Common myeloid progenitor, CD34-positive (primary cell): Measurements from ENCODE around the gene GOSR2.

Experiments
- CTCF ChIA-PET: fragments of 350-600 bp; sonication (Branson Sonifier 250); formaldehyde crosslinking; loops from one replicate; lab custom pipeline; 2021; ENCODE audit warnings: antibody characterized with exemption; lab: Charles Lee
- POLR2A ChIA-PET: fragments of 350-600 bp; sonication (Branson Sonifier 250); formaldehyde crosslinking; loops from one replicate; lab custom pipeline; 2021; ENCODE audit warnings: antibody characterized with exemption; lab: Charles Lee
- DNase-seq, 3 donors: peaks; one replicate each; pipeline versions ENCODE4 v3.0.0 to v3.0.0-alpha.2; 2013
- H3K27ac ChIP-seq, 2 experiments: 1 replicate in 1 of 2; 2 replicates in 1 of 2; pipeline ENCODE4 v1.7.0; 2013; ENCODE audit warnings: inconsistent platforms in 2 of 2, low read length in 2 of 2, mild to moderate bottlenecking in 2 of 2, low read depth in 1 of 2, moderate library complexity in 1 of 2; ENCODE audit not compliant: severe bottlenecking in 2 of 2, insufficient read depth in 1 of 2, poor library complexity in 1 of 2
- H3K27me3 ChIP-seq, 5 experiments: replicated peaks in 2 of 5; 1 replicate in 3 of 5; 2 replicates in 2 of 5; pipeline versions ENCODE4 v1.6.1 to v1.7.0; 2013; ENCODE audit warnings: low read length in 4 of 5, mild to moderate bottlenecking in 2 of 5, moderate library complexity in 2 of 5, inconsistent platforms in 1 of 5; ENCODE audit not compliant: insufficient read depth in 5 of 5, control insufficient read depth in 4 of 5
- H3K36me3 ChIP-seq, 4 experiments: 1 replicate in 2 of 4; 2 replicates in 2 of 4; pipeline versions ENCODE4 v1.6.1 to v1.7.0; 2013; ENCODE audit warnings: low read length in 3 of 4, control low read depth in 1 of 4, mild to moderate bottlenecking in 1 of 4; ENCODE audit not compliant: control insufficient read depth in 4 of 4, insufficient read depth in 4 of 4
- H3K4me1 ChIP-seq, 4 experiments: 1 replicate in 3 of 4; 2 replicates in 1 of 4; pipeline versions ENCODE4 v1.6.1 to v1.7.1; 2013; ENCODE audit warnings: low read length in 3 of 4, mild to moderate bottlenecking in 3 of 4, control low read depth in 1 of 4, inconsistent platforms in 1 of 4, moderate library complexity in 1 of 4; ENCODE audit not compliant: control insufficient read depth in 4 of 4, insufficient read depth in 4 of 4; ENCODE audit errors: control extremely low read depth in 1 of 4
- H3K4me3 ChIP-seq, 7 experiments: 1 replicate in 4 of 7; 2 replicates in 3 of 7; pipeline versions ENCODE4 v1.5.1 to v1.7.0; 2013; ENCODE audit warnings: mild to moderate bottlenecking in 7 of 7, low read length in 6 of 7, moderate library complexity in 6 of 7, inconsistent platforms in 2 of 7, low read depth in 2 of 7, control low read depth in 1 of 7; ENCODE audit not compliant: insufficient read depth in 4 of 7, control insufficient read depth in 1 of 7; ENCODE audit errors: extremely low read depth in 1 of 7
- H3K9me3 ChIP-seq, 5 experiments: 1 replicate in 4 of 5; 2 replicates in 1 of 5; pipeline versions ENCODE4 v1.6.1 to v1.7.1; 2013; ENCODE audit warnings: low read length in 4 of 5, mild to moderate bottlenecking in 2 of 5, inconsistent platforms in 1 of 5, low read depth in 1 of 5, moderate library complexity in 1 of 5; ENCODE audit not compliant: control insufficient read depth in 4 of 5, insufficient read depth in 2 of 5; ENCODE audit errors: control extremely low read depth in 1 of 5
- WGBS: methylation state at CpG from one replicate; pipeline ENCODE4 v1.1.5; 2013; ENCODE audit not compliant: insufficient coverage; 5-methylcytosine and 5-hydroxymethylcytosine counted together

Gene GOSR2

GRCh38 chr17:46925185-46925868, 2.4 kb downstream of the GOSR2 start:
- 90% methylated on average over 4 of the region's 5 CpGs for WGBS
- Histone ChIP-seq H3K4me3 (no peak overlapping the region), H3K27ac (no peak overlapping the region), H3K9me3 (no peaks in the 10 kb centered on the region), H3K27me3 (no peaks in the 10 kb centered on the region), H3K36me3 (peaks cover 0 to 28% (median 10%) of the 10 kb centered on the region in 4 experiments), H3K4me1 (peaks cover 0 to 21% (median 14%) of the 10 kb centered on the region in 4 experiments)
- no peak for DNase-seq
- CTCF ChIA-PET: interaction anchor here (0.8 to 1.3 kb wide), 3 partner anchors 13 to 76 kb away, joined by 3 to 6 read pairs (median 3); no protein-coding TSS in a partner anchor
- POLR2A ChIA-PET: no interaction called here

DNA sequence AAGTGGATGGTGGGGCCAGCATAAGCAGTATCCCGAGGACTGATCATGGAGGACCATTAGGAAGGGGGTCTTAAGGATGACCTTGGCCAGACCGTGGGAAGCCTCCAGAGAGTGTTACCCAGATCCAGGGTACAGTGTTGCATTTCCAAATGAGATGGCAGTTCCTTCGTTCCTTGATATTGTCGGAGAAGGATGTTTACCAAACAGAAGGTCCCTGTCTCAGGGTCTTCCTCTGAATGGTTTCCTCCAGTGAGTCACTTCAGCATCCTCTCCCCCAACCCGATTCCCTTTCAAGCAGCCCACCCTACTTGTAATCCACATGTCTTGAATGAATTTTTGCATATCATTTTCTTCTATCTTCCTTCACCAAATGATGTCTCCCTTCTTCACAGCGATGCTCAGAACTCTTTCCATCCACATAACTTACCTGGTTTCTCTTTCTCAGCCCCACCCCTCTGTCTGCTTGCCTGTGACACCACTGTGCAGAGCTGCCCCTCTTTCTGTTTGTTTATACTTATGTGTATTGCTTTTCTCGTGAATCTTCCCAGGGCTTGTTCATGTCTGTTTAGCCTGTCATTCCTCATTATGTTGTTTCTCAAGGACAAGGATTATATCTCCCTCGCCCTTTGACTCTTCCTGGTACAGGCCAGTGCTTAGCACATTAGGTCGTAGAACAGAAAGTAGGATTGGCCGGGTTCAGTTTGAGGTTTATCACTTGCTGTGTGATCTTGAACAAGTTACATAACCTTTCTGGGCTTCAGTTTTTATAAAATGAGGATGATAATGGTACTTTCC, 5.7 kb downstream of the GOSR2 start:
- Histone ChIP-seq H3K4me1 (peaks cover 0 to 11% (median 8%) of the 10 kb centered on the region in 4 experiments), H3K9me3 (no peaks in the 10 kb centered on the region), H3K36me3 (peaks cover 18 to 57% (median 35%) of the 10 kb centered on the region in 4 experiments), H3K4me3 (no peak overlapping the region), H3K27ac (no peak overlapping the region), H3K27me3 (no peaks in the 10 kb centered on the region)
- DNase-seq: no peak
- CTCF ChIA-PET: no interaction called here
- POLR2A ChIA-PET: no interaction called here
- WGBS: 100% methylated on average over 9 of the region's 10 CpGs

GRCh38 chr17:46929413-46929812, 6.5 kb downstream of the GOSR2 start:
- peaks cover 0 to 4% (median 2%) of the 10 kb centered on the region in 4 experiments for H3K4me1 ChIP-seq
- H3K4me3 ChIP-seq: no peak overlapping the region
- CTCF ChIA-PET: no interaction called here
- H3K9me3 ChIP-seq: no peaks in the 10 kb centered on the region
- H3K27me3 ChIP-seq: no peaks in the 10 kb centered on the region
- WGBS: 91% methylated on average over 5 of the region's 6 CpGs
- no peak for DNase-seq
- POLR2A ChIA-PET: no interaction called here
- H3K27ac ChIP-seq: no peak overlapping the region
- H3K36me3 ChIP-seq: peaks cover 24 to 64% (median 40%) of the 10 kb centered on the region in 4 experiments

GRCh38 chr17:46930051-46930450, 7.1 kb downstream of the GOSR2 start:
- ChIA-PET CTCF (interaction anchor here (1.5 kb wide), 1 partner anchor 12 kb away, joined by 5 read pairs; no protein-coding TSS in a partner anchor), POLR2A (no interaction called here)
- no peak overlapping the region for H3K27ac ChIP-seq
- peaks cover 24 to 70% (median 44%) of the 10 kb centered on the region in 4 experiments for H3K36me3 ChIP-seq
- no peaks in the 10 kb centered on the region for H3K27me3 ChIP-seq
- 100% methylated on average over 2 of the region's 4 CpGs for whole genome bisulfite sequencing
- H3K9me3 ChIP-seq: no peaks in the 10 kb centered on the region
- H3K4me3 ChIP-seq: no peak overlapping the region
- H3K4me1 ChIP-seq: no peaks in the 10 kb centered on the region
- DNase-seq: no peak

GRCh38 chr17:46931596-46931995, 8.6 kb downstream of the GOSR2 start:
- POLR2A ChIA-PET: no interaction called here
- Histone ChIP-seq H3K4me1 (no peaks in the 10 kb centered on the region), H3K27me3 (no peaks in the 10 kb centered on the region), H3K9me3 (no peaks in the 10 kb centered on the region), H3K27ac (no peak overlapping the region), H3K4me3 (no peak overlapping the region), H3K36me3 (peaks cover 34 to 83% (median 54%) of the 10 kb centered on the region in 4 experiments)
- WGBS: 100% methylated on average over 1 of the region's 4 CpGs
- CTCF ChIA-PET: no interaction called here
- DNase-seq: no peak

- 98% methylated on average over 7 of the region's 7 CpGs for WGBS
- Histone ChIP-seq H3K36me3 (peaks cover 28 to 96% (median 77%) of the 10 kb centered on the region in 4 experiments), H3K4me1 (no peaks in the 10 kb centered on the region), H3K9me3 (no peaks in the 10 kb centered on the region), H3K27me3 (no peaks in the 10 kb centered on the region), H3K27ac (no peak overlapping the region), H3K4me3 (no peak overlapping the region)
- CTCF ChIA-PET: no interaction called here
- DNase-seq: peak in 1 of 3 donors; percentile 17
- POLR2A ChIA-PET: no interaction called here
Measured at GRCh38 chr17:46935658-46936266, 12.8 kb downstream of the GOSR2 start.
